IPS-18c (cell line): ENCODE results near the gene BRD1.
"Not testable (repeated sequence)": the region's sequence is repeated elsewhere in the genome, so short reads cannot be mapped to it uniquely, and the experiment has no call there.

Experiments used
- H3K4me3 ChIP-seq: 2 replicates; pipeline ENCODE4 v1.7.0; 2013; ENCODE audit warnings: low read depth, mild to moderate bottlenecking, low read length, moderate library complexity; ENCODE audit not compliant: insufficient read depth
- H3K9me3 ChIP-seq: one replicate; pipeline ENCODE4 v1.6.1; 2013; ENCODE audit warnings: mild to moderate bottlenecking, low read length, moderate library complexity; ENCODE audit not compliant: control insufficient read depth, insufficient read depth

Gene BRD1

DNA sequence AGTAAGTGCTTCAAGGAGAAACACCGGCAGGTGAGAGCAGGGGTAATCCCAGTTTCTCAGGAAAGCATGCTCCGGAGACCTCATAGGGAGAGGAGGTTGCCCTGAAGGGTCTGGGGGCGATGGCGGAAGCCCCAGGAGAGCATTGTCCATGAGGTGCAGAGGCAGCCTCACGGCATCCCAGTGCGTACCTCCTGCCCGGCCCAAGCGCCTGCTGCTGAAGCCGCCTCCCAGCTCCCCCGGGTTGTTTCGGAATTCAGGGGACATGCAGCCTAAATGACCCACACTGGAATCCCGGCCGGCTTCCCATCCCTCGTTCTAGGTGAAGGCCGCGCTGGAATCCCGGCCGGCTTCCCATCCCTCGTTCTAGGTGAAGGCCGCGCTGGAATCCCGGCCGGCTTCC is 28.7 kb upstream of the BRD1 start:
- Histone ChIP-seq H3K9me3 (no peaks in the 10 kb centered on the region), H3K4me3 (no peak overlapping the region)

DNA sequence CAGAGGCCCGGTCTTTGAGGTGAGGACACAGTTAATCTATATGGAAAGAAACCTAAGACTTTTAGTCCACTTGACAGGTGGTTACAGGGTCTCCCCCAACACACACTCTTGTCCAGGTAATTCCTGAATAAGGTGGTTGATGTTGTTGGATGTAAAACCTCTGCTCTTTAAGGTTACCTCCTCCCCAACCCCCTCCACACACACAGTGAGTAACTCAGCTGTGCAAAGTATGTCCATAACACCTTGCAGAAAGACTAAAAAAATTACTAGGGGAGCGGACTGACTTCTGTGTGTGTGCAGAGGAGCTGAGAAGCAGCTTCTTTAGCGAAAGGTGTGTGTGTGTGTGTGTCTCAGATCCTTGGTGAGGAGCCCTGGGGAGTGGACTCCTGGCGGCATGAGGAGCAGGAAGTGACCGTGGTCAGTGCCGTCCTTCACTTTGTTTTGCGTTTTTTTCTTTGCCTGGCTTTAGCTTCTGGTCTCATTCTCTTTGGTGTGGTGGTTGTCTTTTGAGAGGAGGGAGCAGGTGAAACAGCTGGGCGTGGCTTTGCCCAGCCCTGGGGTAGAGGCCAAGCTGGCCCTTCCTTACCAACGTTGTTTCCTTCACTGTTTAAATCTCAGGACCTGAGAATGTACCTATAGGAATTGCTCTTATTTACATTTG is 27.7 kb upstream of the BRD1 start:
- no peak overlapping the region for H3K4me3 ChIP-seq
- H3K9me3 ChIP-seq: no peaks in the 10 kb centered on the region

DNA sequence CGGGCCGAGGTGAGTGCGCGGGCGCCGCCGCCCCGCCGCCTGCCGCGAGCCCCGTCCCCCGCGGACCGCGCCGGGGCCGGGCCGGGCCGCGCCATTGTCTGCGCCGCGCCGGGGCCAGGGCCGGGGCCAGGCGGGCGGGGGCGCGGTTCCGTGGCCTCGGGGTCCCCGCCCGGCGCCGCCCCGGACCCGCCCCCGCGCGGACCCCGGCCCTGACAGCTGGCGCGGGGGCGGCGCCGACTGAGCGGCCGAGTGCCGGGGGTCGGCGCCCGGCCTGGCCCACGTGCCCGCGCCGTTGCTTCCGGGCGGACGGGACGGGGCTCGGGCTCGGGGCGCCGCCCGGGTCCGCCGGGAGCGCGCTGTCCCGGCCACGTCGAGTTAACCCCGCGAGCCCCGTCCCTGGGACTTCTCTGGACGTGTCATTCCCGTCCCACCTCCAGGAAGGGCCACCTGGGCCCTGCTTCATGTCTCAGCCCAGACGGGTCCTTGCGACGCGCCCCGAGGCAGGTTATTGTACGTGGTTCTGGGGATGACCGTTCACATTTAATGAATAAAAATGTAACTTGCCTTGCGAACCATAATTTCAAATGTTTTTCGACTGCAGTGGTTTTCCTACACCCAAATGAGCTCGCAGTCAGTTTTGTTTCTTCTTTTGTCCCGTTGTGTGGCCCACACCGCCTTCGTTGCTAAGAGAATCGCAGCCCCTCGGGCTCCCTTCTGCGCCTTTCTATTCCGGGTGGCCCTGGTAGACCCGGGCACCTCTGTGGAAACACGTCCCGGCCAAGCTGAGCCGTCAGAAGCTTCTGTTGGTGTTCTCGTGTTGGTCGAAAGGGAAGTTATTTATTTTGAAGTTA is 26.5 kb upstream of the BRD1 start:
- H3K9me3 ChIP-seq: no peaks in the 10 kb centered on the region
- H3K4me3 ChIP-seq: peak overlapping the region; percentile 63

- H3K4me3 ChIP-seq: peak within 1 kb of the TSS; percentile 87
- no peaks in the 10 kb centered on the region for H3K9me3 ChIP-seq
Measured at GRCh38 chr22:49852898-49853894, 25.5 kb upstream of the BRD1 start, which contains the start of gene ZBED4. Gene ZBED4 (plus strand): TSS chr22:49853844. CDS start chr22:49883663, 29,819 bp downstream.

DNA sequence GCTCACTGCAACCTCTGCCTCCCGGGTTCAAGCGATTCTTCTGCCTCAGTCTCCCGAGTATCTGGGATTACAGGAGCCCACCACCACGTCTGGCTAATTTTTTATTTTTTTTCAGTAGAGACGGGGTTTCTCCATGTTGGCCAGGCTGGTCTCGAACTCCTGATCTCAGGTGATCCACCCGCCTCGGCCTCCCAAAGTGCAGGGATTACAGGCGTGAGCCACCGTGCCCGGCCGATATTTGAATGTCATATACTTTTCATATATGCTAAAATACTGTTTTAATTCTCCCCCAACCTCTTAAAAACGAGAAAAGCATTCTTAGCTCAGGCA is 24.9 kb upstream of the BRD1 start:
- H3K4me3 ChIP-seq: peak overlapping the region; percentile 87; the same call in 1 of the 2 replicates
- not testable (repeated sequence) for H3K9me3 ChIP-seq

GRCh38 chr22:49850959-49851802 is 23.5 kb upstream of the BRD1 start:
- Histone ChIP-seq H3K9me3 (no peaks in the 10 kb centered on the region), H3K4me3 (no peak overlapping the region)

DNA sequence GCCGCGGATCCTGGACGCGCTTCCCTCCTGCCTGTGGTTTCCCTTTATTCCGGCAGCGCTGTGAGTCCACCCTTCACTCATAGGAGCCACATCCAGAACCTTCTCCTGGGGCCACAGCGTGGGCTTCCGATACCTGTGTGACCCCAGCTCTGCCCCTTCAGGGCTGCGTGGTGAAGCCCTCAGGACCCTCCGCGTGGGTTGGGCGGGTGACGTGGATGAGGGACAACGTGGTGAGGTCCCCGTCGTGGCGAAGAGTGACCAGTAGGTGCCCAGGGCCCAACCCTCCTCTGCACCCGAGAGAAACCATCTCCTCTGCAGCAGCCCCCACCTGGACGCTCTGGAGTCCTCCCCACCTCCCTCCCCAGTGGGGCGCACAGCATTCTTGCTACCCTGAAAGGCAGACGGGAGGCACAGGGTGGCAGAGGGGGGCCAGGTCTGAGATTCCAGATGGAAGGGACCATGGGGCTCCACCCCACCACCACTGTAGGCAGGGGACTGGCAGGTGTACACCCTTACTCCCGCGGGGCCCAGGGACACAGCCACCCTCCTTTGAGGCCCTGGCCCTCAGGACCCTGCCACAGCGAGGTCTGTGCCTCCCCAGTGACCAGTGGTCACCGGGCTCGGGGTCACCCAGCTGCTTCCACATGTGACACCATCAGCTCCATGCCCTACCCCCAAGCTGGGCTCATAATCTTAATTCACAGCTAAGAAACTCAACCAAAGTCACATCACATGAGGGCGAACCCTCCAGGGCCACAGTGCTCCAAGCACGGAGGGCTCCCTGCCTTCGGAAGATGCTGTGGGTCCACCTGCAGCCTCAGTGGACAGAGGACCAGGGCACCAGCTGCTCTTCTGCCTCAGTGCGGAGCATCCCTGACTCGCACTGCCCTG is 22.6 kb upstream of the BRD1 start:
- H3K4me3 ChIP-seq: no peak overlapping the region

GRCh38 chr22:49849161-49850020 is 21.7 kb upstream of the BRD1 start:
- Histone ChIP-seq H3K4me3 (peak overlapping the region; percentile 58), H3K9me3 (no peaks in the 10 kb centered on the region)

More for the DNA sequence above, 22.6 kb upstream of the BRD1 start:
- no peaks in the 10 kb centered on the region for H3K9me3 ChIP-seq

DNA sequence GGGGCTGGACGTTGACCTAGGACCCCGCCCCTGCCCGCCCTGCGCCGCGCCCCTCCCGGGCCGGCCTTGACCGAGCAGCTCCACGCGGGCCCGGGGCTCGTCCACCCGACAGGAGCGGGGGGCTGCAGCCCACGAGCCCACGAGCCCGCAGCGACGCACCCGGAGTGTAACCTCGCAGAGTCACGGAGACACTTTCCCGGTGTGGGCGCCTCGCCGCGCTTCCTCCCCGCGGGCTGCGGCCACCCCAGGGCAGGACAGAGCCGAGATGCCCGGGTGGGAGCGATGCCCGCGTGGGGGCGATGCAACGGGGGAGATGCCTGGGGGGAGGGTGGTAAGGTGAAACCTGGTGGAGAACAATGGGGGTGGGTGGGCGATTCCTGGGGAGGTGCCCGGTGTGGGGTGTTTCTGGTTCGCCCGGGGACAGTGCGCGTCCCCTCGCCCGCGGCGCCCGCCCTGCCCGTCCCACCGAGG is 21.1 kb upstream of the BRD1 start:
- Histone ChIP-seq H3K4me3 (peak overlapping the region; percentile 58), H3K9me3 (no peaks in the 10 kb centered on the region)

DNA sequence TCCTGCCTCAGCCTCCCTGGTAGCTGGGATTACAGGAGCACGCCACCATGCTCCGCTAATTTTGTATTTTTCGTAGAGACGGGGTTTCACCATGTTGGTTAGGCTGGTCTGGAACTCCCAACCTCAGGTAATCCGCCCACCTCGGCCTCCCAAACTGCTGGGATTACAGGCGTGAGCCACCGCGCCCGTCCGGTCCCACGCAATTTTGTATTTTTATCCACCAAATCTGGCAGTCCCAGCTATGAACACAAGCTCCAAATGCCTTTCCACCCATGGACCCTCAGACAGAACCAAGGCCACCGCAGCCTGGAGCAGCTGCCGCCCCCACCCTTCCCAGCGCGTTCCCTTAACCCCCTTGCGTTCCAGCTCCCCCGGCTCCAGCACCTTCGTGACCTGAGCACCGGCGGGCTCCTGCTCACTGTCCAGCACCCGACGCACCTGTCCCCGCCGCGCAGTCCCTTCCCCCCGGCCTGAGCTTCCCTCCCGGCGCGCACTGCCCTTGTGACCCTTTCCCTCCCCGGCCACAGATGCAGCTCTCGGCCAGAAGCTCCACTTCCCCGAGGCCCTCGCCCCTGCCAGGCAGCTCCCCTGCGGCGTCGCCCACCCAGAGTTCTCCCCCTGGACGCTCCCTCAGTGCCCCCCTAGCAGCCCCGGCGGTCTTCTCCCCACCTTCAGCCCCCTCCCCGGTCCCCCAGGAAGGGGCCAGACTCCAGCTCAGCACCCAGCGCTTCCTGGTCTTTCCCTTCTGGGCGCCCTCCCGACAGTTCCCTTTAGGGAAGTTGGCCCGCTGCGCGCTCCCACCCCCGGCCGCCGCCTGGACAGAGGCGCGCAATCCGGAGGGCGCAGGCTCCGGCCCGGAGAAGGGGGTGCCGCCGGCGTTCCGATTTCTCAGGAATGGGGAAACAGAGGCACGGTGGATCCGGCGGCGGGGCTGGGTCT is 20.3 kb upstream of the BRD1 start:
- Histone ChIP-seq H3K9me3 (no peaks in the 10 kb centered on the region), H3K4me3 (peak overlapping the region; percentile 58)

DNA sequence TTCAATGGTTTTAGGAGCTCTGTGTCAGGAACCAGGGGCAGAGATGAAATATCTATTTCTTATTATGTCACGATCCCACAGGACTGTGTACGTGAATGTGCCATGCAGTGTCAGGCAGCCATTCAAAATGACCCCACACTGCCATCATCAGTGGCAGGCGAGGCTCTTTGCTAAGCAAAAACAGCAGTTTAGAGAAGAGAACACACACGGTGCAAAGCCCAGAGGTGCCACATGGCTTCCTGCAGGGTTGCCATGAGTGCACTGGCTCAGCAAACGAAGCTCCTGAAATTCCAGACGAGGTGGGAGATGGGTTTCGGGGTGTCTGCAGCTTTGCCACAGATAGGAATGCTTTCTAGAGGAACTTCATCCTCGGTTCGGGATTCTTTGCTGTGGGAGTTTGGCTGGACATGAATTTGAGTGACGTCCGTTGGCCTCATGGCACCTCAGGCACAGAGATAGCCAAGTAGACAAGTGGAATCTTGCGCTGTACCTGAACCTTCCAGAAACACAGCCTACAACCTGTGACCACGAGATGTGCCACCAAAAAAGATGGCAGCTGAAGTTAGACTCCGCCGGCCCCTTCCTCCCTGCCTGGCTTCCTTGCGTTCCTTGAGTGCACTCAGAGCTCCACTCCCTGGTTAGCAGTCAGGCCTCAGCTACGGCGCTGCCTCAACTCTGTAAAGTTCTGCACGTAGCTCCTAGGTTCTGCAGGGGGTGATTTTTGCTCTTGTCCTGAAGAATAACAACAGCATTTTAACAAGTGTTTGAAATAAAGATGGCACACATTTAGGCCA is 18.2 kb upstream of the BRD1 start:
- Histone ChIP-seq H3K4me3 (no peak overlapping the region), H3K9me3 (no peaks in the 10 kb centered on the region)

DNA sequence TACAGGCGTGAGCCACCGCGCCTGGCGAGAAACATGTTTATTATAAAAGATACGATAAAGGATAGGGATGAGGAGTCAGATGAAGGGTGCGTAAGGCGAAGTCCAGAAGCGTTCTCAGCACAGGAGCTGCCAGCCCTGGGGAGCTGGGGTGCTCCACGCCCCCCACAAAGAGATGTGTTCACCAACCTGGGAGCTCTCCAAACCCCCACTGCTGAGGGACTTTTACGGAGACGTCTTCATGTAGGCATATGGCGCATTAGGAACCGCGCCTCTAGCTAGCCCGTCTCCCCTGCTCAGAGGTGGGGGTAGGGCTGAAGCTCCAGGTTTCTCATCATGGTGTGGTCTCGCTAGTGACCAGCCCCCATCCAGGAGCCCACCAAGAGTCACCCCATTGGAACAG is 17.6 kb upstream of the BRD1 start:
- Histone ChIP-seq H3K4me3 (no peak overlapping the region), H3K9me3 (no peaks in the 10 kb centered on the region)
